Lung (tissue), 12 donors: ENCODE measurements around the gene SLC5A10. TPM values are rescaled to one million over a fixed set of nuclear protein-coding genes. Genes with fewer than 3 reads are reported as not detected.

Source experiments
- ATAC-seq: fragments of 200-7000 bp; cut with Tn5 transposase; one replicate; pipeline ENCODE4 v1.9.1; 2020; ENCODE audit warnings: moderate number of reproducible peaks; ENCODE audit not compliant: insufficient read depth, low FRiP score
- DNase-seq, 3 donors: peaks; one replicate each; pipeline ENCODE4 v3.0.0-alpha.2; 2013 to 2017
- H3K27ac ChIP-seq, 2 donors: one replicate each; pipeline ENCODE4 v1.5.1; 2013; ENCODE audit warnings: mild to moderate bottlenecking in 2 of 2, moderate library complexity in 2 of 2, control low read depth in 1 of 2, inconsistent platforms in 1 of 2, low read depth in 1 of 2, low read length in 1 of 2
- H3K27me3 ChIP-seq, 3 donors: one replicate each; pipeline ENCODE4 v1.5.1; 2013; ENCODE audit warnings: low read length in 2 of 3; ENCODE audit not compliant: control insufficient read depth in 3 of 3, insufficient read depth in 3 of 3
- H3K36me3 ChIP-seq, 4 donors: one replicate each; pipeline ENCODE4 v1.5.1; 2013; ENCODE audit warnings: low read length in 4 of 4, mild to moderate bottlenecking in 1 of 4, moderate library complexity in 1 of 4; ENCODE audit not compliant: control insufficient read depth in 4 of 4, insufficient read depth in 4 of 4
- H3K4me1 ChIP-seq, 5 donors: one replicate each; pipeline ENCODE4 v1.5.1; 2013; ENCODE audit warnings: low read length in 5 of 5, mild to moderate bottlenecking in 2 of 5, moderate library complexity in 1 of 5; ENCODE audit not compliant: control insufficient read depth in 5 of 5, insufficient read depth in 5 of 5
- H3K4me3 ChIP-seq: one replicate; pipeline ENCODE4 v1.5.1; 2013; ENCODE audit warnings: mild to moderate bottlenecking, control low read depth, moderate library complexity
- H3K9ac ChIP-seq, 2 donors: one replicate each; pipeline ENCODE4 v1.5.1; 2013; ENCODE audit warnings: low read length in 2 of 2, control low read depth in 1 of 2; ENCODE audit not compliant: insufficient read depth in 1 of 2
- H3K9me3 ChIP-seq, 4 donors: one replicate each; pipeline ENCODE4 v1.5.1; 2013; ENCODE audit warnings: low read length in 3 of 4, mild to moderate bottlenecking in 1 of 4, moderate library complexity in 1 of 4; ENCODE audit not compliant: control insufficient read depth in 4 of 4, insufficient read depth in 3 of 4
- WGBS, 2 donors: extraction: QIAGEN DNeasy Blood & Tissue Kit; methylation state at CpG; one replicate each; pipeline ENCODE4 v1.1.7; 2013; 5-methylcytosine and 5-hydroxymethylcytosine counted together
- polyA plus RNA-seq, 2 donors: library from polyadenylated mRNA; stranded (reverse); fragments of 200-250 nt; gene quantifications; one replicate each; pipeline ENCODE4 v1.2.1, GENCODE V29; 2013
- total RNA-seq, 2 donors: library from RNA; depleted of rRNA in 1 of 2; stranded (reverse); fragments of >200 nt in 1 of 2; gene quantifications; one replicate each; pipeline ENCODE4 v1.2.1, GENCODE V29; 2014 to 2021
- TF ChIP-seq, protein P1 (sequence below): IDR thresholded peaks from 2 replicates; pipeline ENCODE4 v1.5.1; 2012; ENCODE audit warnings: mild to moderate bottlenecking; ENCODE audit errors: control extremely low read depth, extremely low read depth
- donor health status: control.
- donor health status: control.
- donor health status: Bipolar disorder and iron deficiency.
- donor health status: healthy.
- donor health status: DM: yes; HTN: yes; CAD: no.

SLC5A10 gene
- total and polyA plus RNA-seq, 4 donors = 0.09 to 0.31 (median 0.21) TPM

DNA sequence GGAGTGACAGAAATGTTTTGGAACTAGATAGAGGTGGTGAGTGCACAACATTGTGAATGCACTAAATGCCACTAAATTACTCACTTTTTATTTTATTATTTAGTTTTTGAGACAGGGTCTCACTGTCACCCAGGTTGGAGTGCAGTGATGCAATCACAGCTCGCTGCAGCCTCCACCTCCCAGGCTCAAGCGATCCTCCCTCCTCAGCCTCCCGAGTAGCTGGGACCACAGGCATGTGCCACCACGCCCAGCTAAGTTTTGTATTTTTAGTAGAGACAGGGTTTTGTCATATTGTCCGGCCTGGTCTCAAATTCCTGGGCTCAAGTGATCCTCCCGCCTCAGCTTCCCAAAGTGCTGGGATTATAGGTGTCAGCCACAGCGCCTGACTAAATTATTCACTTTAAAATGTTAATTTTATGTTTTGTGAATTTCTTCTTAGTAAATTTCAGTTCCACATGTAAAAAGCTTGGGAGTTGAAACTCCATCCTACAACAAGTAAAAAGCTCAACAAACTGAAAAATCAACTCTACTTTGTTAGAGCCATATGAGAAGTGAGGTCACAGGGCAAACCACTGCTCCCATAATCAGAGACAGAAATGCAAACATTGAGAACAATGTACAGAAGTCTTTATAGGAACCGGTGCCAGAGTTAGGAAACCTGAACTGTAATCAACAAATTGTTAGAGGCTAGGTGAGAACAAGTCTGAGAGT lies 13.8 kb upstream of the SLC5A10 start:
- no peak overlapping the region for H3K4me3 ChIP-seq
- no peaks in the 10 kb centered on the region for H3K36me3 ChIP-seq
- H3K9me3 ChIP-seq = no peaks in the 10 kb centered on the region
- ATAC-seq (no peak), DNase-seq (peak in 2 of 3 donors; percentile 20 to 47)
- no peak overlapping the region for H3K27ac ChIP-seq
- H3K27me3 ChIP-seq = no peaks in the 10 kb centered on the region
- H3K4me1 ChIP-seq = no peaks in the 10 kb centered on the region
- H3K9ac ChIP-seq = no peak overlapping the region
- TF ChIP-seq, protein P1, sequence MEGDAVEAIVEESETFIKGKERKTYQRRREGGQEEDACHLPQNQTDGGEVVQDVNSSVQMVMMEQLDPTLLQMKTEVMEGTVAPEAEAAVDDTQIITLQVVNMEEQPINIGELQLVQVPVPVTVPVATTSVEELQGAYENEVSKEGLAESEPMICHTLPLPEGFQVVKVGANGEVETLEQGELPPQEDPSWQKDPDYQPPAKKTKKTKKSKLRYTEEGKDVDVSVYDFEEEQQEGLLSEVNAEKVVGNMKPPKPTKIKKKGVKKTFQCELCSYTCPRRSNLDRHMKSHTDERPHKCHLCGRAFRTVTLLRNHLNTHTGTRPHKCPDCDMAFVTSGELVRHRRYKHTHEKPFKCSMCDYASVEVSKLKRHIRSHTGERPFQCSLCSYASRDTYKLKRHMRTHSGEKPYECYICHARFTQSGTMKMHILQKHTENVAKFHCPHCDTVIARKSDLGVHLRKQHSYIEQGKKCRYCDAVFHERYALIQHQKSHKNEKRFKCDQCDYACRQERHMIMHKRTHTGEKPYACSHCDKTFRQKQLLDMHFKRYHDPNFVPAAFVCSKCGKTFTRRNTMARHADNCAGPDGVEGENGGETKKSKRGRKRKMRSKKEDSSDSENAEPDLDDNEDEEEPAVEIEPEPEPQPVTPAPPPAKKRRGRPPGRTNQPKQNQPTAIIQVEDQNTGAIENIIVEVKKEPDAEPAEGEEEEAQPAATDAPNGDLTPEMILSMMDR = no peak
- 87% methylated on average over 8 of the region's 8 CpGs for WGBS, 2 donors

DNA sequence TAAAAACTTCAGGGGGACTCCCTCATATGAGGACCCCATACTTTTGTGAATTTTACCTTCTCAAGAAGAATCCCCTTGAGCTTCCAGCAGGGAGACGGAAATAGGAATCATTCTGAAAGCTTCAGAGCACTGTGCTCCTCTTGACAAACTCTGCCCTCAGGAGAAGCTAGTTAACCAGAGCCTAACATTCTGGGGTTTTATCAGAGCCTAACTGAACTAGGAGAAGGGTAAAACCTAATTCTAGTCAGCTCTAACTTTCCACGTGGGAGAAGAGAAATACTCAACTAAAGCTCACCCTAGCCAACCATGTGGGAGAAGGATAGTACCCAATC lies 13.3 kb upstream of the SLC5A10 start:
- Histone ChIP-seq H3K36me3 (no peaks in the 10 kb centered on the region), H3K27ac (no peak overlapping the region), H3K9me3 (no peaks in the 10 kb centered on the region), H3K9ac (no peak overlapping the region), H3K4me3 (no peak overlapping the region), H3K27me3 (no peaks in the 10 kb centered on the region), H3K4me1 (no peaks in the 10 kb centered on the region)
- TF ChIP-seq, protein P1 = no peak
- ATAC-seq (no peak), DNase-seq (no peak)
- 75 to 86% methylated on average over 2 of the region's 2 CpGs for WGBS, 2 donors

DNA sequence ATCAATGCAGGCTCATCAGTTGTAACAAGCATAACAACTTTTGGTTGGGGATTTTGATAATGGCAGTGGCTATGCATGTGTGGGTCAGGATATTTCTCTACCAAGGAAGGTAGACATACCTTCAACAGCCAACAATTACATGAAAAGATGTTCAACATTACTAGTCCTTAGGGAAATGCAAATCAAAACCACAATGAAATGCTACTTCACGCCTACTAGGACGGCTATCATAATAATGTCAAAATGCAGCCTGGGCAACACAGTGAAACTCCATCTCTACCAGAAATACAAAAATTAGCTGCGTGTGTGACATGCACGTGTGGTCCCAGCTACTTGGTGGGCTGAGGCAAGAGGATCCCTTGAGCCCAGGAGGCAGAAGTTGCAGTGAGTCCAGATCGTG lies 7.3 kb upstream of the SLC5A10 start:
- Histone ChIP-seq H3K9ac (no peak overlapping the region), H3K27me3 (no peaks in the 10 kb centered on the region), H3K4me1 (peaks cover 0 to 9% (median 0%) of the 10 kb centered on the region in 5 donors), H3K36me3 (no peaks in the 10 kb centered on the region), H3K27ac (no peak overlapping the region), H3K4me3 (no peak overlapping the region), H3K9me3 (no peaks in the 10 kb centered on the region)
- no peak for DNase-seq
- ATAC-seq = no peak
- WGBS, 2 donors = 82 to 90% methylated on average over 5 of the region's 5 CpGs
- TF ChIP-seq, protein P1 = no peak

DNA sequence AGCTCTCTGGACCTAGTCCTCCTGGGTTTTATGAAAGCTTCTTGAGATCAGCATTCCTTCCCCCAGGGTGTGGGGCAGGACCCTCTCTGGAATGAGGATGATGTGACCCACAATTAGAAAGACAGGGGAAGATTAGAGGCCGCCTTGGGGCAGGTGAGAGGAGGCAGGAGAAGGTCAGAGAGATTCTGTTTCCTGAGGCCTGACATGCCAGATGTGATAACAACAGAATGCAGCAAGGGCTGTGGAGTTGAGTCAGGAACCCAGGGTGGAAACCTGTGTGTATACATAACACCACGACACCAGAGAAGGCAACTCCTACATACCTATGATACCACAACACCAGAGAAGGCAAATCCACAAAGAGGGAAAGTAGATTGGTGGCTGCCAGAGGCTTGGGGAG lies 5.4 kb upstream of the SLC5A10 start:
- DNase-seq (no peak), ATAC-seq (no peak)
- TF ChIP-seq, protein P1 = no peak
- WGBS, 2 donors = 74 to 76% methylated on average over 2 of the region's 2 CpGs
- no peak overlapping the region for H3K27ac ChIP-seq
- H3K4me1 ChIP-seq = peaks cover 0 to 26% (median 9%) of the 10 kb centered on the region in 5 donors
- no peaks in the 10 kb centered on the region for H3K36me3 ChIP-seq
- H3K27me3 ChIP-seq = no peaks in the 10 kb centered on the region
- no peaks in the 10 kb centered on the region for H3K9me3 ChIP-seq
- no peak overlapping the region for H3K4me3 ChIP-seq
- H3K9ac ChIP-seq = no peak overlapping the region
